ENCODE results near the gene PHYH. TPM values are rescaled to one million over a fixed set of nuclear protein-coding genes. Genes with fewer than 3 reads are reported as not detected.
A peak's percentile ranks its signal among the peaks of the same experiment; 100 is the strongest.
"Not testable (repeated sequence)": the region's sequence is repeated elsewhere in the genome, so short reads cannot be mapped to it uniquely, and the experiment has no call there.

PHYH gene
- total and polyA plus RNA-seq, 5 donors from 2014 or later = 10.2 to 13.7 (median 12.0) TPM

- H3K27me3 Mint-ChIP-seq; H3K9me3 Mint-ChIP-seq; H3K4me1 Mint-ChIP-seq; H3K4me3 Mint-ChIP-seq; DNase-seq; H3K9me3 ChIP-seq (ENCODE audit: control insufficient read depth in 2 of 2, low read length in 2 of 2); H3K4me3 ChIP-seq (ENCODE audit: low read depth, low read length); H3K27ac ChIP-seq (ENCODE audit: insufficient read depth, low read length, poor library complexity, severe bottlenecking); ATAC-seq (ENCODE audit: low read depth in 2 of 2); H3K4me1 ChIP-seq (ENCODE audit: control insufficient read depth, insufficient read depth, low read length, poor library complexity, severe bottlenecking); H3K27me3 ChIP-seq (ENCODE audit: control insufficient read depth, insufficient read depth, low read length): not testable (repeated sequence)
- peaks cover 61% of the 10 kb centered on the region for H3K36me3 ChIP-seq (ENCODE audit: control insufficient read depth, insufficient read depth, low read length)
- H3K36me3 Mint-ChIP-seq = peaks cover 49% of the 10 kb centered on the region
- peak overlapping the region in 1 of 3 donors; percentile 3 for H3K27ac Mint-ChIP-seq
Observed at GRCh38 chr10:13330980-13331379, 31.1 kb upstream of the PHYH start.

GRCh38 chr10:13329565-13329964 is 29.7 kb upstream of the PHYH start:
- peak overlapping the region in 1 of 3 donors; percentile 79 for H3K27ac Mint-ChIP-seq

GRCh38 chr10:13328613-13329012 is 28.7 kb upstream of the PHYH start:
- DNase-seq (no peak), ATAC-seq (ENCODE audit: low read depth in 2 of 2) (no peak)
- no peaks in the 10 kb centered on the region for H3K4me1 ChIP-seq (ENCODE audit: control insufficient read depth, insufficient read depth, low read length, poor library complexity, severe bottlenecking)
- Mint-ChIP-seq H3K27me3 (no peaks in the 10 kb centered on the region), H3K36me3 (peaks cover 55% of the 10 kb centered on the region), H3K4me1 (peaks cover 0 to 3% (median 1%) of the 10 kb centered on the region in 4 donors), H3K9me3 (no peaks in the 10 kb centered on the region), H3K4me3 (no peak overlapping the region), H3K27ac (no peak overlapping the region)
- no peaks in the 10 kb centered on the region for H3K27me3 ChIP-seq (ENCODE audit: control insufficient read depth, insufficient read depth, low read length)
- peaks cover 68% of the 10 kb centered on the region for H3K36me3 ChIP-seq (ENCODE audit: control insufficient read depth, insufficient read depth, low read length)
- H3K4me3 ChIP-seq (ENCODE audit: low read depth, low read length) = no peak overlapping the region
- no peaks in the 10 kb centered on the region for H3K9me3 ChIP-seq (ENCODE audit: control insufficient read depth in 2 of 2, low read length in 2 of 2)
- no peak overlapping the region for H3K27ac ChIP-seq (ENCODE audit: insufficient read depth, low read length, poor library complexity, severe bottlenecking)

More at GRCh38 chr10:13329565-13329964, 29.7 kb upstream of the PHYH start:
- Mint-ChIP-seq H3K4me1 (peaks cover 0 to 3% (median 1%) of the 10 kb centered on the region in 4 donors), H3K27me3 (no peaks in the 10 kb centered on the region), H3K36me3 (peaks cover 52% of the 10 kb centered on the region), H3K9me3 (no peaks in the 10 kb centered on the region), H3K4me3 (no peak overlapping the region)
- H3K4me1 ChIP-seq (ENCODE audit: control insufficient read depth, insufficient read depth, low read length, poor library complexity, severe bottlenecking) = no peaks in the 10 kb centered on the region
- no peak overlapping the region for H3K27ac ChIP-seq (ENCODE audit: insufficient read depth, low read length, poor library complexity, severe bottlenecking)
- H3K36me3 ChIP-seq (ENCODE audit: control insufficient read depth, insufficient read depth, low read length) = peaks cover 66% of the 10 kb centered on the region
- no peaks in the 10 kb centered on the region for H3K27me3 ChIP-seq (ENCODE audit: control insufficient read depth, insufficient read depth, low read length)
- ATAC-seq (ENCODE audit: low read depth in 2 of 2) (no peak), DNase-seq (no peak)
- no peaks in the 10 kb centered on the region for H3K9me3 ChIP-seq (ENCODE audit: control insufficient read depth in 2 of 2, low read length in 2 of 2)
- no peak overlapping the region for H3K4me3 ChIP-seq (ENCODE audit: low read depth, low read length)

GRCh38 chr10:13328126-13328525 is 28.3 kb upstream of the PHYH start:
- H3K4me3 Mint-ChIP-seq = no peak overlapping the region

GRCh38 chr10:13327534-13327933 is 27.7 kb upstream of the PHYH start:
- Mint-ChIP-seq H3K27me3 (no peaks in the 10 kb centered on the region), H3K27ac (no peak overlapping the region), H3K4me1 (peaks cover 0 to 3% (median 1%) of the 10 kb centered on the region in 4 donors), H3K4me3 (no peak overlapping the region), H3K36me3 (peaks cover 52% of the 10 kb centered on the region), H3K9me3 (no peaks in the 10 kb centered on the region)
- H3K4me3 ChIP-seq (ENCODE audit: low read depth, low read length) = no peak overlapping the region
- no peaks in the 10 kb centered on the region for H3K27me3 ChIP-seq (ENCODE audit: control insufficient read depth, insufficient read depth, low read length)
- no peak overlapping the region for H3K27ac ChIP-seq (ENCODE audit: insufficient read depth, low read length, poor library complexity, severe bottlenecking)
- H3K36me3 ChIP-seq (ENCODE audit: control insufficient read depth, insufficient read depth, low read length) = peaks cover 72% of the 10 kb centered on the region
- DNase-seq (no peak), ATAC-seq (ENCODE audit: low read depth in 2 of 2) (no peak)
- no peaks in the 10 kb centered on the region for H3K9me3 ChIP-seq (ENCODE audit: control insufficient read depth in 2 of 2, low read length in 2 of 2)
- H3K4me1 ChIP-seq (ENCODE audit: control insufficient read depth, insufficient read depth, low read length, poor library complexity, severe bottlenecking) = no peaks in the 10 kb centered on the region

More at GRCh38 chr10:13328126-13328525, 28.3 kb upstream of the PHYH start:
- Mint-ChIP-seq H3K27ac (peak overlapping the region in 1 of 3 donors; percentile 35), H3K27me3 (no peaks in the 10 kb centered on the region), H3K36me3 (peaks cover 52% of the 10 kb centered on the region), H3K4me1 (peaks cover 0 to 3% (median 1%) of the 10 kb centered on the region in 4 donors), H3K9me3 (no peaks in the 10 kb centered on the region)
- H3K36me3 ChIP-seq (ENCODE audit: control insufficient read depth, insufficient read depth, low read length) = peaks cover 69% of the 10 kb centered on the region
- DNase-seq = no peak
- no peak overlapping the region for H3K4me3 ChIP-seq (ENCODE audit: low read depth, low read length)
- no peak for ATAC-seq (ENCODE audit: low read depth in 2 of 2)
- no peaks in the 10 kb centered on the region for H3K9me3 ChIP-seq (ENCODE audit: control insufficient read depth in 2 of 2, low read length in 2 of 2)
- no peaks in the 10 kb centered on the region for H3K27me3 ChIP-seq (ENCODE audit: control insufficient read depth, insufficient read depth, low read length)
- no peak overlapping the region for H3K27ac ChIP-seq (ENCODE audit: insufficient read depth, low read length, poor library complexity, severe bottlenecking)
- no peaks in the 10 kb centered on the region for H3K4me1 ChIP-seq (ENCODE audit: control insufficient read depth, insufficient read depth, low read length, poor library complexity, severe bottlenecking)

GRCh38 chr10:13322615-13323148 is 22.8 kb upstream of the PHYH start:
- no peaks in the 10 kb centered on the region for H3K9me3 ChIP-seq (ENCODE audit: control insufficient read depth in 2 of 2, low read length in 2 of 2)
- H3K4me3 Mint-ChIP-seq = peak overlapping the region in 1 of 4 donors; percentile 21
- no peak for DNase-seq
- no peak overlapping the region for H3K4me3 ChIP-seq (ENCODE audit: low read depth, low read length)
- H3K27ac Mint-ChIP-seq = no peak overlapping the region
- H3K4me1 ChIP-seq (ENCODE audit: control insufficient read depth, insufficient read depth, low read length, poor library complexity, severe bottlenecking) = no peaks in the 10 kb centered on the region
- peaks cover 37% of the 10 kb centered on the region for H3K36me3 Mint-ChIP-seq
- no peaks in the 10 kb centered on the region for H3K27me3 Mint-ChIP-seq
- ATAC-seq (ENCODE audit: low read depth in 2 of 2) = no peak
- no peak overlapping the region for H3K27ac ChIP-seq (ENCODE audit: insufficient read depth, low read length, poor library complexity, severe bottlenecking)
- no peaks in the 10 kb centered on the region for H3K9me3 Mint-ChIP-seq
- peaks cover 51% of the 10 kb centered on the region for H3K36me3 ChIP-seq (ENCODE audit: control insufficient read depth, insufficient read depth, low read length)
- H3K4me1 Mint-ChIP-seq = peaks cover 0 to 3% (median 1%) of the 10 kb centered on the region in 4 donors
- no peaks in the 10 kb centered on the region for H3K27me3 ChIP-seq (ENCODE audit: control insufficient read depth, insufficient read depth, low read length)

GRCh38 chr10:13321576-13321975 is 21.7 kb upstream of the PHYH start:
- Histone ChIP-seq H3K4me3 (ENCODE audit: low read depth, low read length) (no peak overlapping the region), H3K36me3 (ENCODE audit: control insufficient read depth, insufficient read depth, low read length) (peaks cover 42% of the 10 kb centered on the region), H3K27ac (ENCODE audit: insufficient read depth, low read length, poor library complexity, severe bottlenecking) (no peak overlapping the region), H3K27me3 (ENCODE audit: control insufficient read depth, insufficient read depth, low read length) (no peaks in the 10 kb centered on the region), H3K9me3 (ENCODE audit: control insufficient read depth in 2 of 2, low read length in 2 of 2) (no peaks in the 10 kb centered on the region), H3K4me1 (ENCODE audit: control insufficient read depth, insufficient read depth, low read length, poor library complexity, severe bottlenecking) (no peaks in the 10 kb centered on the region)
- H3K36me3 Mint-ChIP-seq = peaks cover 33% of the 10 kb centered on the region
- H3K4me1 Mint-ChIP-seq = no peaks in the 10 kb centered on the region
- DNase-seq (no peak), ATAC-seq (ENCODE audit: low read depth in 2 of 2) (no peak)
- H3K27me3 Mint-ChIP-seq = no peaks in the 10 kb centered on the region
- H3K9me3 Mint-ChIP-seq = no peaks in the 10 kb centered on the region
- H3K27ac Mint-ChIP-seq = peak overlapping the region in 2 of 3 donors; percentile 32 to 36
- no peak overlapping the region for H3K4me3 Mint-ChIP-seq

GRCh38 chr10:13319166-13319565 is 19.3 kb upstream of the PHYH start:
- Mint-ChIP-seq H3K4me1 (peaks cover 0 to 1% (median 0%) of the 10 kb centered on the region in 4 donors), H3K36me3 (peaks cover 19% of the 10 kb centered on the region), H3K9me3 (no peaks in the 10 kb centered on the region), H3K27ac (peak overlapping the region in 1 of 3 donors; percentile 60), H3K27me3 (no peaks in the 10 kb centered on the region), H3K4me3 (no peak overlapping the region)
- ATAC-seq (ENCODE audit: low read depth in 2 of 2) = no peak
- DNase-seq = no peak
- peaks cover 22% of the 10 kb centered on the region for H3K36me3 ChIP-seq (ENCODE audit: control insufficient read depth, insufficient read depth, low read length)
- H3K9me3 ChIP-seq (ENCODE audit: control insufficient read depth in 2 of 2, low read length in 2 of 2) = no peaks in the 10 kb centered on the region
- H3K4me3 ChIP-seq (ENCODE audit: low read depth, low read length) = no peak overlapping the region
- no peaks in the 10 kb centered on the region for H3K4me1 ChIP-seq (ENCODE audit: control insufficient read depth, insufficient read depth, low read length, poor library complexity, severe bottlenecking)
- H3K27me3 ChIP-seq (ENCODE audit: control insufficient read depth, insufficient read depth, low read length) = no peaks in the 10 kb centered on the region
- H3K27ac ChIP-seq (ENCODE audit: insufficient read depth, low read length, poor library complexity, severe bottlenecking) = no peak overlapping the region

Measured in CD4-positive, CD25-positive, alpha-beta regulatory T cell (primary cell).